Esophagus muscularis mucosa (tissue), 4 donors: ENCODE measurements around the gene FCER1A. TPM values are rescaled to one million over a fixed set of nuclear protein-coding genes. Genes with fewer than 3 reads are reported as not detected.

ENCODE experiments used
- DNase-seq: peaks from one replicate; pipeline ENCODE4 v3.0.0-alpha.2; 2017; ENCODE audit errors: extremely low spot score
- H3K27ac ChIP-seq, 4 donors: fragments of 200-600 bp; sonication (generic); replicated peaks in 1 of 4; 1 replicate in 3 of 4; 2 replicates in 1 of 4; pipeline ENCODE4 v1.5.1; 2016 to 2019; ENCODE audit warnings: mild to moderate bottlenecking in 1 of 4
- H3K27me3 ChIP-seq, 4 donors: fragments of 200-600 bp; sonication (generic); one replicate each; pipeline versions ENCODE4 v1.5.1 to v1.6.0; 2016 to 2019
- H3K36me3 ChIP-seq, 4 donors: fragments of 200-600 bp; sonication (generic); one replicate each; pipeline ENCODE4 v1.5.1; 2016 to 2019
- H3K4me1 ChIP-seq, 4 donors: fragments of 200-600 bp; sonication (generic); one replicate each; pipeline ENCODE4 v1.5.1; 2016 to 2019
- H3K4me3 ChIP-seq, 4 donors: fragments of 200-600 bp; sonication (generic); 1 replicate in 2 of 4; 2 replicates in 2 of 4; pipeline ENCODE4 v1.5.1; 2016 to 2019; ENCODE audit warnings: mild to moderate bottlenecking in 4 of 4, moderate library complexity in 1 of 4
- H3K9me3 ChIP-seq, 4 donors: fragments of 200-600 bp; sonication (generic); 1 replicate in 3 of 4; 2 replicates in 1 of 4; pipeline ENCODE4 v1.5.1; 2016 to 2019
- CTCF ChIP-seq, 3 experiments: fragments of 200-600 bp in 2 of 3; fragments of 450-650 bp in 1 of 3; sonication (generic) in 2 of 3; IDR thresholded peaks; one replicate each; pipeline ENCODE4 v1.5.1; 2017 to 2019; ENCODE audit warnings: antibody characterized with exemption in 3 of 3, mild to moderate bottlenecking in 2 of 3, moderate library complexity in 1 of 3
- EP300 ChIP-seq: sonication (generic); formaldehyde crosslinking; IDR thresholded peaks from one replicate; pipeline ENCODE4 v1.6.1; 2017; ENCODE audit warnings: antibody characterized with exemption
- POLR2A ChIP-seq: fragments of 450-650 bp; IDR thresholded peaks from one replicate; pipeline ENCODE4 v1.6.1; 2017; ENCODE audit warnings: antibody characterized with exemption, moderate library complexity, mild to moderate bottlenecking, low read depth
- POLR2AphosphoS5 ChIP-seq, 2 donors: sonication (generic); formaldehyde crosslinking; IDR thresholded peaks; one replicate each; pipeline ENCODE4 v1.6.1; 2017; ENCODE audit warnings: antibody characterized with exemption in 2 of 2
- WGBS: methylation state at CpG from one replicate; pipeline ENCODE4 v1.1.5; 2018; 5-methylcytosine and 5-hydroxymethylcytosine counted together
- intact Hi-C: fragments of 100-400 bp; cut with DNase I; formaldehyde crosslinking; loops from one replicate; pipeline ENCODE4 v1.15.1; 2023
- total RNA-seq, 4 donors: library from RNA; depleted of rRNA; stranded (reverse); fragments of >200 nt; gene quantifications; one replicate each; pipeline versions ENCODE4 v1.1.0 to v1.2.1, GENCODE V29; 2016

Gene FCER1A
- total RNA-seq, 4 donors from 2014 or later, result 0.45 to 8.3 (median 3.6) TPM

- Histone ChIP-seq H3K27me3 (peaks cover 0 to 4% (median 0%) of the 10 kb centered on the region in 4 donors), H3K9me3 (no peaks in the 10 kb centered on the region), H3K27ac (no peak overlapping the region), H3K4me1 (no peaks in the 10 kb centered on the region), H3K36me3 (no peaks in the 10 kb centered on the region), H3K4me3 (no peak overlapping the region)
- intact Hi-C loops, result no loop called here
- TF ChIP-seq CTCF (IDR thresholded peaks at IDR 0.05), result no peak
- no peak for TF ChIP-seq POLR2AphosphoS5 (IDR thresholded peaks at IDR 0.05)
- no peak for TF ChIP-seq EP300
- DNase-seq, result no peak
Measured at GRCh38 chr1:159275891-159276290, 26.2 kb upstream of the FCER1A start.

- Histone ChIP-seq H3K4me1 (no peaks in the 10 kb centered on the region), H3K4me3 (no peak overlapping the region), H3K27ac (no peak overlapping the region), H3K27me3 (peaks cover 0 to 4% (median 0%) of the 10 kb centered on the region in 4 donors), H3K36me3 (no peaks in the 10 kb centered on the region), H3K9me3 (no peaks in the 10 kb centered on the region)
- intact Hi-C loops, result no loop called here
- DNase-seq, result no peak
- 50% methylated on average over 5 of the region's 5 CpGs for WGBS
- TF ChIP-seq EP300 (no peak), POLR2AphosphoS5 (IDR thresholded peaks at IDR 0.05) (no peak), POLR2A (no peak), CTCF (IDR thresholded peaks at IDR 0.05) (no peak)
Measured at GRCh38 chr1:159279773-159280172, 22.4 kb upstream of the FCER1A start.

GRCh38 chr1:159282118-159282517 lies 20.0 kb upstream of the FCER1A start:
- 14% methylated on average over 2 of the region's 2 CpGs for WGBS
- TF ChIP-seq POLR2A (no peak), POLR2AphosphoS5 (IDR thresholded peaks at IDR 0.05) (no peak), CTCF (IDR thresholded peaks at IDR 0.05) (no peak), EP300 (no peak)
- Histone ChIP-seq H3K27me3 (peaks cover 0 to 4% (median 0%) of the 10 kb centered on the region in 4 donors), H3K9me3 (no peaks in the 10 kb centered on the region), H3K4me1 (no peaks in the 10 kb centered on the region), H3K36me3 (no peaks in the 10 kb centered on the region), H3K4me3 (no peak overlapping the region), H3K27ac (no peak overlapping the region)
- DNase-seq, result no peak
- intact Hi-C loops, result no loop called here

- intact Hi-C loops, result no loop called here
- no peaks in the 10 kb centered on the region for H3K9me3 ChIP-seq
- 52% methylated on average over 2 of the region's 2 CpGs for WGBS
- H3K27me3 ChIP-seq, result no peaks in the 10 kb centered on the region
- H3K36me3 ChIP-seq, result no peaks in the 10 kb centered on the region
- no peaks in the 10 kb centered on the region for H3K4me1 ChIP-seq
- no peak for TF ChIP-seq CTCF (IDR thresholded peaks at IDR 0.05)
- no peak for TF ChIP-seq POLR2A
- no peak for TF ChIP-seq POLR2AphosphoS5 (IDR thresholded peaks at IDR 0.05)
- TF ChIP-seq EP300, result no peak
- H3K4me3 ChIP-seq, result no peak overlapping the region
- no peak for DNase-seq
- H3K27ac ChIP-seq, result no peak overlapping the region
Measured at GRCh38 chr1:159289060-159289459, 13.1 kb upstream of the FCER1A start.

- 83% methylated on average over 1 of the region's 1 CpG for WGBS
- Histone ChIP-seq H3K4me1 (no peaks in the 10 kb centered on the region), H3K36me3 (no peaks in the 10 kb centered on the region), H3K27me3 (no peaks in the 10 kb centered on the region), H3K9me3 (no peaks in the 10 kb centered on the region), H3K4me3 (no peak overlapping the region), H3K27ac (no peak overlapping the region)
- DNase-seq, result no peak
- TF ChIP-seq EP300 (no peak), POLR2A (no peak), POLR2AphosphoS5 (IDR thresholded peaks at IDR 0.05) (no peak), CTCF (IDR thresholded peaks at IDR 0.05) (no peak)
- intact Hi-C loops, result no loop called here
Measured at GRCh38 chr1:159291424-159291823, 10.7 kb upstream of the FCER1A start.
